Calu3 (cell line): Measurements from ENCODE around the gene RIMBP2. TPM values are rescaled to one million over a fixed set of nuclear protein-coding genes. Genes with fewer than 3 reads are reported as not detected.

Experiments used
- BruUV-seq: library from RNA; stranded (reverse); fragments of 400-500 nt; replicated peaks from 2 replicates; lab custom pipeline; 2021; lab: Mats Ljungman, UMichigan
- CTCF ChIA-PET: fragments of 300-600 bp; sonication (Branson Sonifier 250); formaldehyde crosslinking; loops from one replicate; lab custom pipeline; 2022; ENCODE audit warnings: antibody characterized with exemption; lab: Charles Lee
- DNase-seq: peaks from one replicate; pipeline ENCODE4 v3.0.0; 2022
- H3K27ac Mint-ChIP-seq: one replicate; pipeline ENCODE4 v1.8.0; 2022; ENCODE audit warnings: mixed read lengths; ENCODE audit not compliant: unreplicated experiment
- H3K27me3 Mint-ChIP-seq: one replicate; pipeline ENCODE4 v1.8.0; 2022; ENCODE audit warnings: mixed read lengths; ENCODE audit not compliant: unreplicated experiment
- H3K36me3 Mint-ChIP-seq: one replicate; pipeline ENCODE4 v1.8.0; 2022; ENCODE audit warnings: mild to moderate bottlenecking, moderate library complexity, mixed read lengths; ENCODE audit not compliant: insufficient read depth, unreplicated experiment
- H3K4me1 Mint-ChIP-seq: one replicate; pipeline ENCODE4 v1.8.0; 2022; ENCODE audit warnings: mild to moderate bottlenecking, low read depth, mixed read lengths; ENCODE audit not compliant: unreplicated experiment
- H3K4me3 Mint-ChIP-seq: one replicate; pipeline ENCODE4 v1.8.0; 2022; ENCODE audit warnings: mild to moderate bottlenecking, low read depth, moderate library complexity, mixed read lengths; ENCODE audit not compliant: unreplicated experiment
- H3K9me3 Mint-ChIP-seq: one replicate; pipeline ENCODE4 v1.8.0; 2022; ENCODE audit warnings: low read depth, mixed read lengths; ENCODE audit not compliant: unreplicated experiment
- CTCF ChIP-seq: fragments of 200-600 bp; IDR thresholded peaks from one replicate; pipeline ENCODE4 v1.8.0; 2022; ENCODE audit warnings: antibody characterized with exemption; ENCODE audit not compliant: unreplicated experiment
- intact Hi-C: fragments of 100-400 bp; cut with micrococcal nuclease; formaldehyde crosslinking; loops from one replicate; pipeline ENCODE4 v1.10.0; 2022; ENCODE audit not compliant: unreplicated experiment
- total RNA-seq: library from RNA; stranded (reverse); gene quantifications from 2 replicates; pipeline ENCODE4 v1.2.3, GENCODE V29; 2022

RIMBP2 gene
- total RNA-seq, 1 experiment from 2014 or later, result 6.1 TPM

DNA sequence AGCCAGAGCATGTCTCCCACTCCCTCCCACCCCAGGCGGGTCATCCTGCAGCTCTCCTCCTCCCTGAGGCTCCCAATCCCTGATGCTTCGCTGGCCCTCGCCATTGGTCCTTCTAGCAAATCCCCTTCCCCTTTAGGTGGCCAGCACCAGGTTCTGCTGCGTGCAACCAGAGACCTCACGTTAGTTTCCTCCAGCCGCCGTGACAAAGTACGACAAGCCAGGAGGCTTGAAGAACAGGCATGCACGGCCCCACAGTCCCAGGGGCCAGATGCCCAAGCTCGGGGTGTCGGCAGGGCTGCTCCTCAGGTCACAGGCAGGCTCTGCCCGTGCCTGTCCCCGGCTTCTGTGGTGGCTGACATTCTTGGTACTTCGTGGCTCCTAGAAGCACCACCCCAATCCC is 95.8 kb downstream of the RIMBP2 start:
- no peak for DNase-seq

GRCh38 chr12:130619385-130620001 is 96.6 kb downstream of the RIMBP2 start:
- BruUV-seq, result no TSS peak
- intact Hi-C loops, result no loop called here
- Mint-ChIP-seq H3K4me3 (no peak overlapping the region), H3K4me1 (no peaks in the 10 kb centered on the region), H3K27ac (no peak overlapping the region), H3K9me3 (peaks cover 6% of the 10 kb centered on the region), H3K27me3 (no peaks in the 10 kb centered on the region), H3K36me3 (no peaks in the 10 kb centered on the region)
- TF ChIP-seq CTCF, result no peak
- no peak for DNase-seq
- CTCF ChIA-PET, result no interaction called here

More for the DNA sequence above, 95.8 kb downstream of the RIMBP2 start:
- CTCF ChIA-PET, result no interaction called here
- H3K27me3 Mint-ChIP-seq, result no peaks in the 10 kb centered on the region
- H3K4me1 Mint-ChIP-seq, result no peaks in the 10 kb centered on the region
- intact Hi-C loops, result no loop called here
- TF ChIP-seq CTCF, result no peak
- no peaks in the 10 kb centered on the region for H3K36me3 Mint-ChIP-seq
- no peak overlapping the region for H3K4me3 Mint-ChIP-seq
- peaks cover 6% of the 10 kb centered on the region for H3K9me3 Mint-ChIP-seq
- no TSS peak for BruUV-seq
- H3K27ac Mint-ChIP-seq, result no peak overlapping the region

DNA sequence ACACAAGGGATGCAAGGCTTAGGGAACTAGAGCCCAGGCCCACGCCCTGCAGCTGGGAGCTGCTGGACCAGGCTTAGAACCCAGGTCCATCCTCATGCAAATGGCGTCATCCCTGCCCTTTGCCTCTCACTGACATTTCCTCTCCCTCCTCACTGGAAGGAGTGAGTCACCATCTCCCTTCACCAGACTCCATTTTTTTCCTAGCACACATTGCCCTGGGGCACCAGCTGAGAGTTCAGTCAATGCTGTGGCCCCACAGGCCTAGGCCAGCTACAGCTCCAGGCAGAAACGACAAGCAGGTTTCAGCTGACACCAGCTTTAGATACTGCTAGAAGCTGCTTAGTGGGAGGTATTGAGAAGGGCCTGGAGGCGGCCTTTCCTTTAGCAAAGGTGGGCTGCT is 98.9 kb downstream of the RIMBP2 start:
- no TSS peak for BruUV-seq
- no peaks in the 10 kb centered on the region for H3K27me3 Mint-ChIP-seq

GRCh38 chr12:130615861-130616345 is 100.2 kb downstream of the RIMBP2 start:
- peaks cover 7% of the 10 kb centered on the region for H3K9me3 Mint-ChIP-seq
- TF ChIP-seq CTCF, result no peak
- H3K4me3 Mint-ChIP-seq, result no peak overlapping the region
- no peak for DNase-seq
- no peaks in the 10 kb centered on the region for H3K4me1 Mint-ChIP-seq
- no peaks in the 10 kb centered on the region for H3K27me3 Mint-ChIP-seq
- H3K27ac Mint-ChIP-seq, result no peak overlapping the region
- intact Hi-C loops, result no loop called here
- no TSS peak for BruUV-seq
- no peaks in the 10 kb centered on the region for H3K36me3 Mint-ChIP-seq
- CTCF ChIA-PET, result interaction anchor here (0.5 to 0.8 kb wide), 2 partner anchors 1288 to 1843 kb away, joined by 3 read pairs; no protein-coding TSS in a partner anchor

More for the DNA sequence above, 98.9 kb downstream of the RIMBP2 start:
- TF ChIP-seq CTCF, result no peak
- Mint-ChIP-seq H3K27ac (no peak overlapping the region), H3K36me3 (no peaks in the 10 kb centered on the region), H3K4me1 (no peaks in the 10 kb centered on the region), H3K9me3 (peaks cover 7% of the 10 kb centered on the region), H3K4me3 (no peak overlapping the region)
- no peak for DNase-seq
- intact Hi-C loops, result no loop called here
- CTCF ChIA-PET, result no interaction called here
